Osteocyte (in vitro differentiated cells): Measurements from ENCODE around the gene KIAA1217. TPM values are rescaled to one million over a fixed set of nuclear protein-coding genes. Genes with fewer than 3 reads are reported as not detected.

Source experiments
- DNase-seq: peaks from one replicate; pipeline ENCODE4 v3.0.0; 2021; ENCODE audit warnings: mixed read lengths; ENCODE audit not compliant: unreplicated experiment; ENCODE audit errors: extremely low spot score
- H3K27ac Mint-ChIP-seq: one replicate; pipeline ENCODE4 v1.8.0; 2021; ENCODE audit warnings: mild to moderate bottlenecking, mixed read lengths; ENCODE audit not compliant: unreplicated experiment
- H3K27me3 Mint-ChIP-seq: one replicate; pipeline ENCODE4 v1.8.0; 2021; ENCODE audit warnings: mixed read lengths; ENCODE audit not compliant: unreplicated experiment
- H3K36me3 Mint-ChIP-seq: one replicate; pipeline ENCODE4 v1.8.0; 2021; ENCODE audit warnings: mixed read lengths; ENCODE audit not compliant: unreplicated experiment
- H3K4me1 Mint-ChIP-seq: one replicate; pipeline ENCODE4 v1.8.0; 2021; ENCODE audit warnings: mixed read lengths; ENCODE audit not compliant: unreplicated experiment
- H3K4me3 Mint-ChIP-seq: one replicate; pipeline ENCODE4 v1.8.0; 2021; ENCODE audit warnings: mild to moderate bottlenecking, moderate library complexity, mixed read lengths; ENCODE audit not compliant: unreplicated experiment
- H3K9me3 Mint-ChIP-seq: one replicate; pipeline ENCODE4 v1.8.0; 2021; ENCODE audit warnings: mixed read lengths; ENCODE audit not compliant: unreplicated experiment
- total RNA-seq: library from RNA; stranded (reverse); gene quantifications from 2 replicates; pipeline ENCODE4 v1.2.1, GENCODE V29; 2021
- TF ChIP-seq, protein P1 (sequence below): fragments of 200-600 bp; sonication (generic); IDR thresholded peaks from 2 replicates; pipeline ENCODE4 v1.5.0; 2021; ENCODE audit warnings: antibody characterized with exemption, mild to moderate bottlenecking, moderate library complexity

KIAA1217 gene
- total RNA-seq, 1 donor from 2014 or later = 2.8 TPM

DNA sequence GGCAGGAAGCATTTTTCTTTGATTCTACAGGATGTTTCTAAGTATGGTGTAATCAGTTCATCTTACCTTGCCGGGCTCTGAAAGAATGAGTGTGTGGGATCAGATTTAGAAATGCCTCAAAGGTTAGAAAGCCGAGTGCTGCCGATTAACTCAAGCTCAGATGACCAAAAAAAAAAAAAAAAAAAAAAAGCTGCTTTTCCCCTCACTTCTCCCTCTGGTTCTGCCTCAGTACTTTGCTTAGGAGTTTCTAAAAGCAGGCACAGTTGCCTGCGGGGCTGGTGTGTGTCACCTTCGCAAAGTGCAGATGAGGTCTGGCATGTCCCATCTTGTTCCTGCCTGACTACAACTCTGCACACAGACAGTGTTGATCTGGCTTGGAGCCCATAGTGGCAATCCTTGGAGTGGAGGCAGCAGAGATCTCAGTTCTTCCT, 47.0 kb downstream of the KIAA1217 start:
- no peak for DNase-seq
- Mint-ChIP-seq H3K4me3 (no peak overlapping the region), H3K9me3 (no peaks in the 10 kb centered on the region), H3K36me3 (no peaks in the 10 kb centered on the region), H3K4me1 (no peaks in the 10 kb centered on the region), H3K27me3 (no peaks in the 10 kb centered on the region), H3K27ac (no peak overlapping the region)
- TF ChIP-seq, protein P1, sequence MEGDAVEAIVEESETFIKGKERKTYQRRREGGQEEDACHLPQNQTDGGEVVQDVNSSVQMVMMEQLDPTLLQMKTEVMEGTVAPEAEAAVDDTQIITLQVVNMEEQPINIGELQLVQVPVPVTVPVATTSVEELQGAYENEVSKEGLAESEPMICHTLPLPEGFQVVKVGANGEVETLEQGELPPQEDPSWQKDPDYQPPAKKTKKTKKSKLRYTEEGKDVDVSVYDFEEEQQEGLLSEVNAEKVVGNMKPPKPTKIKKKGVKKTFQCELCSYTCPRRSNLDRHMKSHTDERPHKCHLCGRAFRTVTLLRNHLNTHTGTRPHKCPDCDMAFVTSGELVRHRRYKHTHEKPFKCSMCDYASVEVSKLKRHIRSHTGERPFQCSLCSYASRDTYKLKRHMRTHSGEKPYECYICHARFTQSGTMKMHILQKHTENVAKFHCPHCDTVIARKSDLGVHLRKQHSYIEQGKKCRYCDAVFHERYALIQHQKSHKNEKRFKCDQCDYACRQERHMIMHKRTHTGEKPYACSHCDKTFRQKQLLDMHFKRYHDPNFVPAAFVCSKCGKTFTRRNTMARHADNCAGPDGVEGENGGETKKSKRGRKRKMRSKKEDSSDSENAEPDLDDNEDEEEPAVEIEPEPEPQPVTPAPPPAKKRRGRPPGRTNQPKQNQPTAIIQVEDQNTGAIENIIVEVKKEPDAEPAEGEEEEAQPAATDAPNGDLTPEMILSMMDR = no peak

DNA sequence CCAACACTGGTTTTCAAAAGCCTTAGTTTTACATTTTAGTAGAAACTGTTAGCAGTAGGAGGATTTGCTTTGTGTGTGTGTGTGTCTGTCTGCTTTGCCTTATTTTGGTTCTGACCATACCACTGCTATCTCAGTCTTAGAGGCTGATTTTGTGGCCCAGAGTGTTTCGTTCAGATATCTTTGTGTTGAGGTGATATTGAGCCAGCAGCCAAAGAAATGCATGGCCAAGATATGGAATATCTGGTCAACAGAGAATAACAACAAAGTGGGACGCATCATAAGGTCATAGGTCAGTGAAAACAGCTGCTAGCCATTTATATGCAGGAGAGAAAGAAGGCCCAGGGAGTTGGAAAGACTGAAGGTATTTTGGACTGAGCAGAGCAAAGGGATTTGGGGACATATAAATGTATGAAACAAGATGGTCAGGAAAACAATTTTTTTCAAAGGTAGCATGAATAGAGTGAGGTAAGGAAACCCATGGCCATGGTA, 47.7 kb downstream of the KIAA1217 start:
- H3K27ac Mint-ChIP-seq = no peak overlapping the region
- no peak overlapping the region for H3K4me3 Mint-ChIP-seq
- no peaks in the 10 kb centered on the region for H3K9me3 Mint-ChIP-seq
- H3K27me3 Mint-ChIP-seq = no peaks in the 10 kb centered on the region
- TF ChIP-seq, protein P1 = no peak
- H3K36me3 Mint-ChIP-seq = no peaks in the 10 kb centered on the region
- no peak for DNase-seq
- H3K4me1 Mint-ChIP-seq = no peaks in the 10 kb centered on the region

DNA sequence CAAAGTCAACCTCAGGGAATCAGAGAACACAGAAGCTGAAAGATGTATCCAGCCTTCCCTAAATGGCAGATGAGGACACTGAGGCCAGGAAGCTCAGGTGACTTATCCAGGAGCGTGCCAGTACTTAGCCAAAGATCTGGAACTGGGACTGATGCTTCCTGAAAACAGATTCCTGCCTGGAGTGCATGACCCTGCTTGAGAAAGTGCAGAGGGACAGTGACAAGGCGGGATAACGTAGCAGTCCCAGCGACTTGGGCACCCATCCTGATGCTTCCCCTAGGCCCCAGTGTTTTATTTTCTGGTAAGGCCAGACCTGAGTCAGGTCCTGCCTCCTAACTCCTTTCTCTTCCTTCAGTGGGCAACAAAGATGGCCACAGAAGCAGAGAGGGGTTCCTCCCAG, 48.6 kb downstream of the KIAA1217 start:
- no peak overlapping the region for H3K4me3 Mint-ChIP-seq
- DNase-seq = no peak
- H3K27me3 Mint-ChIP-seq = no peaks in the 10 kb centered on the region
- no peaks in the 10 kb centered on the region for H3K36me3 Mint-ChIP-seq
- no peaks in the 10 kb centered on the region for H3K4me1 Mint-ChIP-seq
- no peaks in the 10 kb centered on the region for H3K9me3 Mint-ChIP-seq
- H3K27ac Mint-ChIP-seq = no peak overlapping the region
- TF ChIP-seq, protein P1 = no peak

DNA sequence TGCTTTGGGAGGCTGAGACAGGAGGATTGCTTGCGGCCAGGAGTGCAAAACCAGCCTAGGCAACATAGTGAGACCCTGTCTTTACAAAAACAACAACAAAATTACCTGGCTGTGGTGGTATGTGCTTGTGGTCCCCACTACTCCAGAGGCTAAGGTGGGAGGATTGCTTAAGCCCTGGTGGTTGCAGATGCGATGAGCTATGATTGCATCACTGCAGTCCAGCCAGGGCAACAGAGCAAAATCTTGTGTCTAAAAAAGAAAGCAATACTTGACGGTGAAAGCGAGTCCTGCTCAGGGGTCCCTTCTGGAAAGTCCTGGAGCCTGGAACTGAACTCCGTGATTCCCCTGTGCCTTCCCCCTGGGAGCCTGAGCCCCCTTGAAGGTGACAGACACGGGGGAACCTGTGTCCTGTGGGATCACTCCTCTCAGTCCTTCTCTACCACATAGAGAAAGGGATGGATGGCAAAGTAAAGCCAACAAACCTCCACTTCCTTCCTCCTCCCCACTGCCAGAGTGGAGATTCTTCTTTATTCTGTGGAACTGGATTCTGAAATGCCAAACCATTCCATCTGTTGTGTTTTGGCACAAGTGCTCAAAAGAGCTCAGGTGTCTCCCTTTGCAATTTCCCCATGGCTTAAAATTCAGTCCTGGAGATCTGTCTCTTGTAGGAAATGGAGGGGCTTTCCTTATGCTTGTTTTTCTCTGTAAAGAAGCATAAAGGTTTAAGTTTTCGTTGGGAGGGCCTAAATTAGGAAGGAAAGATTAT, 50.6 kb downstream of the KIAA1217 start:
- Mint-ChIP-seq H3K4me3 (no peak overlapping the region), H3K27ac (no peak overlapping the region), H3K9me3 (no peaks in the 10 kb centered on the region), H3K36me3 (no peaks in the 10 kb centered on the region), H3K27me3 (no peaks in the 10 kb centered on the region), H3K4me1 (no peaks in the 10 kb centered on the region)
- DNase-seq = no peak
- TF ChIP-seq, protein P1 = no peak

DNA sequence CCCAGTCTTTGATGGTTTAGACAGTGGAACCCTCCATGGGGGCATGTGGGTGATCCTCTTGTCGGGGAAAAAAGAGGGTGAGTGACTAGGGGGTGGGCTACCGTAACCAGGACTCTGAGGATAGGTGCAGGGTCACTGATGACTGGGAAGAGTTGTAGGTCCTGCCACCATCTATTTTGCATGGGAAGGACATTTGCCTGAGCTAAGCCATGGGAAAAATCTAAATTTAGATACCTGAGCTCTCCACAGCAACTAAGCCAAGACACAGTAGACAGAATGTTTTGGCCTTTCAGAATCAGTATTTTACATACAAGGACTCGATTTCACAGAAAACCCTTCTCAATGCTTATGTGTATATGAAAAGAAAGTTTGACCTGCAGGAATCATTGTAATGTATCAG, 52.7 kb downstream of the KIAA1217 start:
- Mint-ChIP-seq H3K4me3 (no peak overlapping the region), H3K4me1 (no peaks in the 10 kb centered on the region), H3K27me3 (no peaks in the 10 kb centered on the region), H3K36me3 (no peaks in the 10 kb centered on the region), H3K9me3 (no peaks in the 10 kb centered on the region), H3K27ac (no peak overlapping the region)
- TF ChIP-seq, protein P1 = no peak
- DNase-seq = no peak
